Hepatocyte (in vitro differentiated cells): ENCODE data around the gene MICAL3. TPM values are rescaled to one million over a fixed set of nuclear protein-coding genes. Genes with fewer than 3 reads are reported as not detected.

Experiments used
- DNase-seq: peaks from one replicate; pipeline ENCODE4 v3.0.0-alpha.2; 2016; ENCODE audit warnings: low spot score
- H2AFZ ChIP-seq: fragments of 200-600 bp; sonication (generic); 2 replicates; pipeline ENCODE4 v1.6.0; 2016; ENCODE audit warnings: antibody characterized with exemption, mild to moderate bottlenecking
- H3K27ac ChIP-seq: fragments of 200-600 bp; sonication (generic); 2 replicates; pipeline ENCODE4 v1.5.1; 2016; ENCODE audit warnings: mild to moderate bottlenecking
- H3K27me3 ChIP-seq: fragments of 200-600 bp; sonication (generic); 2 replicates; pipeline ENCODE4 v1.6.1; 2016
- H3K36me3 ChIP-seq: fragments of 200-600 bp; sonication (generic); replicated peaks from 2 replicates; pipeline ENCODE4 v1.5.1; 2016; ENCODE audit warnings: low read depth; ENCODE audit not compliant: insufficient read depth
- H3K4me1 ChIP-seq: fragments of 200-600 bp; sonication (generic); 2 replicates; pipeline ENCODE4 v1.5.1; 2016; ENCODE audit warnings: mild to moderate bottlenecking, moderate library complexity; ENCODE audit not compliant: insufficient read depth
- H3K4me2 ChIP-seq: fragments of 200-600 bp; sonication (generic); 2 replicates; pipeline ENCODE4 v1.6.0; 2016
- H3K4me3 ChIP-seq: fragments of 200-600 bp; sonication (generic); 2 replicates; pipeline ENCODE4 v1.5.1; 2016; ENCODE audit warnings: mild to moderate bottlenecking
- H3K79me2 ChIP-seq: fragments of 200-600 bp; sonication (generic); 2 replicates; pipeline ENCODE4 v1.6.0; 2017; ENCODE audit warnings: mild to moderate bottlenecking
- H3K9me2 ChIP-seq: fragments of 200-600 bp; sonication (generic); replicated peaks from 2 replicates; pipeline ENCODE4 v1.6.0; 2017; ENCODE audit warnings: mild to moderate bottlenecking; ENCODE audit not compliant: insufficient read depth
- H3K9me3 ChIP-seq: fragments of 200-600 bp; sonication (generic); 2 replicates; pipeline ENCODE4 v1.5.1; 2016; ENCODE audit warnings: low read depth, mild to moderate bottlenecking
- H4K20me1 ChIP-seq: fragments of 200-600 bp; sonication (generic); 2 replicates; pipeline ENCODE4 v1.6.0; 2016; ENCODE audit warnings: mild to moderate bottlenecking; ENCODE audit not compliant: insufficient read depth, poor library complexity, severe bottlenecking
- EZH2 ChIP-seq: fragments of 200-600 bp; sonication (generic); IDR thresholded peaks from 2 replicates; pipeline ENCODE4 v1.6.1; 2016; ENCODE audit warnings: antibody characterized with exemption, mild to moderate bottlenecking, borderline replicate concordance
- EZH2phosphoT487 ChIP-seq: fragments of 200-600 bp; sonication (generic); IDR thresholded peaks from one replicate; pipeline ENCODE4 v1.6.1; 2018; ENCODE audit warnings: antibody characterized with exemption, mild to moderate bottlenecking, low read depth, moderate library complexity; ENCODE audit not compliant: unreplicated experiment, severe bottlenecking
- WGBS: methylation state at CpG from one replicate; pipeline ENCODE4 v1.1.6; 2016; ENCODE audit warnings: low lambda C conversion rate; ENCODE audit errors: missing lambda C conversion rate; 5-methylcytosine and 5-hydroxymethylcytosine counted together
- polyA plus RNA-seq: library from polyadenylated mRNA; unstranded; fragments of >200 nt; fragmentation: Nextera tagmentation; extraction: Ambion mirVana; gene quantifications from 2 replicates; pipeline ENCODE4 v1.2.1, GENCODE V29; 2016
- total RNA-seq: library from RNA; depleted of rRNA; stranded (reverse); fragments of >200 nt; gene quantifications from 2 replicates; pipeline ENCODE4 v1.2.3, GENCODE V29; 2014
- TF ChIP-seq, protein P1 (sequence below): fragments of 200-600 bp; sonication (generic); IDR thresholded peaks from 2 replicates; pipeline ENCODE4 v1.5.1; 2016; ENCODE audit warnings: antibody characterized with exemption, mild to moderate bottlenecking; ENCODE audit not compliant: poor library complexity

Gene MICAL3
- total and polyA plus RNA-seq, 2 experiments from 2014 or later = 4.6 to 22.7 TPM

GRCh38 chr22:17873116-17873515 lies 151.2 kb downstream of the MICAL3 start:
- 96% methylated on average over 14 of the region's 14 CpGs for WGBS
- no peak overlapping the region for H3K4me3 ChIP-seq
- no peaks in the 10 kb centered on the region for H3K9me3 ChIP-seq
- no peaks in the 10 kb centered on the region for H3K9me2 ChIP-seq
- H2AFZ ChIP-seq = no peak overlapping the region
- H3K79me2 ChIP-seq = no peaks in the 10 kb centered on the region
- no peak overlapping the region for H3K4me2 ChIP-seq
- H3K4me1 ChIP-seq = peaks cover 15% of the 10 kb centered on the region
- DNase-seq = no peak
- no peaks in the 10 kb centered on the region for H4K20me1 ChIP-seq
- H3K27ac ChIP-seq = no peak overlapping the region
- TF ChIP-seq EZH2phosphoT487 = no peak
- TF ChIP-seq EZH2 = no peak
- TF ChIP-seq, protein P1, sequence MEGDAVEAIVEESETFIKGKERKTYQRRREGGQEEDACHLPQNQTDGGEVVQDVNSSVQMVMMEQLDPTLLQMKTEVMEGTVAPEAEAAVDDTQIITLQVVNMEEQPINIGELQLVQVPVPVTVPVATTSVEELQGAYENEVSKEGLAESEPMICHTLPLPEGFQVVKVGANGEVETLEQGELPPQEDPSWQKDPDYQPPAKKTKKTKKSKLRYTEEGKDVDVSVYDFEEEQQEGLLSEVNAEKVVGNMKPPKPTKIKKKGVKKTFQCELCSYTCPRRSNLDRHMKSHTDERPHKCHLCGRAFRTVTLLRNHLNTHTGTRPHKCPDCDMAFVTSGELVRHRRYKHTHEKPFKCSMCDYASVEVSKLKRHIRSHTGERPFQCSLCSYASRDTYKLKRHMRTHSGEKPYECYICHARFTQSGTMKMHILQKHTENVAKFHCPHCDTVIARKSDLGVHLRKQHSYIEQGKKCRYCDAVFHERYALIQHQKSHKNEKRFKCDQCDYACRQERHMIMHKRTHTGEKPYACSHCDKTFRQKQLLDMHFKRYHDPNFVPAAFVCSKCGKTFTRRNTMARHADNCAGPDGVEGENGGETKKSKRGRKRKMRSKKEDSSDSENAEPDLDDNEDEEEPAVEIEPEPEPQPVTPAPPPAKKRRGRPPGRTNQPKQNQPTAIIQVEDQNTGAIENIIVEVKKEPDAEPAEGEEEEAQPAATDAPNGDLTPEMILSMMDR = no peak
- no peaks in the 10 kb centered on the region for H3K27me3 ChIP-seq
- H3K36me3 ChIP-seq = no peaks in the 10 kb centered on the region

DNA sequence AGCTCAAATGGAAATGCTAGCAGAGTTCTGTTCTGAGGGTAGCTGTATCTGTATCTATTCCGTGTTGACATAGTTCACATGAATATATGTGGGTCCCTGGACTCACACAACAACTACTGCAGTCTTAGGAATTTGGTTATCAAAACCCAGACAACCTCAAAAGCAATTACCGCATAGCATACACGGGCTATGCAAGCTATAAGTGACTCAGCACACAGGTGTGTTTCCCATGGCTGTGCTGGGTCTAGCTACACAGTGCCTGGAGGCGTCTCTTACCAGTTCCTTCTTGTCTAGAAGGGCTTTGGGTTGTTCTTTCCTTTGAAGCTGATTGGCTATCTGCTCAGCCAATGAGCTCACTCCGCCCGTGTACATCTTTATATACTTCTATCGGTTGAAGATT lies 151.9 kb downstream of the MICAL3 start:
- H2AFZ ChIP-seq = no peak overlapping the region
- no peak overlapping the region for H3K4me3 ChIP-seq
- H3K4me2 ChIP-seq = no peak overlapping the region
- H3K9me3 ChIP-seq = no peaks in the 10 kb centered on the region
- H3K27me3 ChIP-seq = no peaks in the 10 kb centered on the region
- no peaks in the 10 kb centered on the region for H3K36me3 ChIP-seq
- H3K9me2 ChIP-seq = no peaks in the 10 kb centered on the region
- no peak overlapping the region for H3K27ac ChIP-seq
- DNase-seq = no peak
- H3K79me2 ChIP-seq = no peaks in the 10 kb centered on the region
- TF ChIP-seq EZH2phosphoT487 = no peak
- no peak for TF ChIP-seq EZH2
- TF ChIP-seq, protein P1 = no peak
- H3K4me1 ChIP-seq = peaks cover 15% of the 10 kb centered on the region
- H4K20me1 ChIP-seq = no peaks in the 10 kb centered on the region
- 87% methylated on average over 7 of the region's 7 CpGs for WGBS

GRCh38 chr22:17871726-17872458 lies 152.5 kb downstream of the MICAL3 start:
- no peaks in the 10 kb centered on the region for H3K9me2 ChIP-seq
- H3K9me3 ChIP-seq = no peaks in the 10 kb centered on the region
- peaks cover 15% of the 10 kb centered on the region for H3K4me1 ChIP-seq
- no peak overlapping the region for H3K4me2 ChIP-seq
- WGBS = 99% methylated on average over 32 of the region's 32 CpGs
- no peak for TF ChIP-seq EZH2phosphoT487
- no peak for TF ChIP-seq EZH2
- TF ChIP-seq, protein P1 = no peak
- H3K36me3 ChIP-seq = no peaks in the 10 kb centered on the region
- no peak for DNase-seq
- H4K20me1 ChIP-seq = no peaks in the 10 kb centered on the region
- H3K79me2 ChIP-seq = no peaks in the 10 kb centered on the region
- H3K4me3 ChIP-seq = no peak overlapping the region
- no peak overlapping the region for H2AFZ ChIP-seq
- no peaks in the 10 kb centered on the region for H3K27me3 ChIP-seq
- no peak overlapping the region for H3K27ac ChIP-seq
